Epithelial cell of esophagus (primary cell): ENCODE results near the gene VILL.
"Not testable (repeated sequence)": the region's sequence is repeated elsewhere in the genome, so short reads cannot be mapped to it uniquely, and the experiment has no call there.

ENCODE experiments used
- DNase-seq: peaks from one replicate; pipeline ENCODE4 v3.0.0; 2010; ENCODE audit warnings: low read depth
- H3K4me3 ChIP-seq: 2 replicates; pipeline ENCODE4 v1.5.1; 2011; ENCODE audit warnings: mild to moderate bottlenecking, low read length, control low read depth
- TF ChIP-seq, protein P1 (sequence below): IDR thresholded peaks from 2 replicates; pipeline ENCODE4 v1.5.1; 2011; ENCODE audit warnings: low read depth, mild to moderate bottlenecking, low read length, control low read depth, inconsistent platforms; ENCODE audit not compliant: insufficient read depth; ENCODE audit errors: missing control alignments

VILL gene

DNA sequence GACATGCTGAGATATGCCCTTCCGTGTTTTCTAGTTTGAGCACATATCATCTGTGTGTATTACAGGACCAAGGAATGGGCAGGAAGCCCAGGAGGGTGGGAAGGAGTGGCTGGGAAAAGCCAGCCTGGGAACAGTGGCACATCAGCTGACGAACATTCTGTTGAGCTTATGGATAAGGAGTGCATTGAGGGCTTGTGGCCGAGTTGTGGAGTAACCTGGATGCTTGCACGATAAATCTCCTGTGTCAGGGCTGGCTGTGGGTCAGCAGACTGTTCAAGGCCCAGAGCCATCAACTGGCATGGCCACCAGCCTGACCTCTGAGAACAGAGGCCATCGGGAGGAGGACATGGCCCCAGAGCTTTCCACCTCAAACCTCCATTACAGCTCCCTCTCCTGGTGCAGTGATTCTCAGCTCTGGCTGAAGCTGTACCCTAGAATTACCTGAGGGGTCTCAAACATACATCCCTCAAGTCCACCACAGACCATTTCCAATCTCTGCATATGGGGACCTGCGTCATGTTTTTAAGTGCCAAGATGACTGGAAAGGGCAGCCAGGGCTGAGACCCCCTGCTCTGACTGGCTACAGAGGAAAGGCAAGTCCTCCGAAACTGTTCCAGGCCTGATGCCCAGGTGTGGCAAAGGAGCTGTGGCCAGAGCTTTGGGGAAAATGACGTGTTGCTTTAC lies 4.8 kb upstream of the VILL start:
- peak; percentile 35 for DNase-seq
- TF ChIP-seq, protein P1, sequence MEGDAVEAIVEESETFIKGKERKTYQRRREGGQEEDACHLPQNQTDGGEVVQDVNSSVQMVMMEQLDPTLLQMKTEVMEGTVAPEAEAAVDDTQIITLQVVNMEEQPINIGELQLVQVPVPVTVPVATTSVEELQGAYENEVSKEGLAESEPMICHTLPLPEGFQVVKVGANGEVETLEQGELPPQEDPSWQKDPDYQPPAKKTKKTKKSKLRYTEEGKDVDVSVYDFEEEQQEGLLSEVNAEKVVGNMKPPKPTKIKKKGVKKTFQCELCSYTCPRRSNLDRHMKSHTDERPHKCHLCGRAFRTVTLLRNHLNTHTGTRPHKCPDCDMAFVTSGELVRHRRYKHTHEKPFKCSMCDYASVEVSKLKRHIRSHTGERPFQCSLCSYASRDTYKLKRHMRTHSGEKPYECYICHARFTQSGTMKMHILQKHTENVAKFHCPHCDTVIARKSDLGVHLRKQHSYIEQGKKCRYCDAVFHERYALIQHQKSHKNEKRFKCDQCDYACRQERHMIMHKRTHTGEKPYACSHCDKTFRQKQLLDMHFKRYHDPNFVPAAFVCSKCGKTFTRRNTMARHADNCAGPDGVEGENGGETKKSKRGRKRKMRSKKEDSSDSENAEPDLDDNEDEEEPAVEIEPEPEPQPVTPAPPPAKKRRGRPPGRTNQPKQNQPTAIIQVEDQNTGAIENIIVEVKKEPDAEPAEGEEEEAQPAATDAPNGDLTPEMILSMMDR, result peak; percentile 2
- no peak overlapping the region for H3K4me3 ChIP-seq

DNA sequence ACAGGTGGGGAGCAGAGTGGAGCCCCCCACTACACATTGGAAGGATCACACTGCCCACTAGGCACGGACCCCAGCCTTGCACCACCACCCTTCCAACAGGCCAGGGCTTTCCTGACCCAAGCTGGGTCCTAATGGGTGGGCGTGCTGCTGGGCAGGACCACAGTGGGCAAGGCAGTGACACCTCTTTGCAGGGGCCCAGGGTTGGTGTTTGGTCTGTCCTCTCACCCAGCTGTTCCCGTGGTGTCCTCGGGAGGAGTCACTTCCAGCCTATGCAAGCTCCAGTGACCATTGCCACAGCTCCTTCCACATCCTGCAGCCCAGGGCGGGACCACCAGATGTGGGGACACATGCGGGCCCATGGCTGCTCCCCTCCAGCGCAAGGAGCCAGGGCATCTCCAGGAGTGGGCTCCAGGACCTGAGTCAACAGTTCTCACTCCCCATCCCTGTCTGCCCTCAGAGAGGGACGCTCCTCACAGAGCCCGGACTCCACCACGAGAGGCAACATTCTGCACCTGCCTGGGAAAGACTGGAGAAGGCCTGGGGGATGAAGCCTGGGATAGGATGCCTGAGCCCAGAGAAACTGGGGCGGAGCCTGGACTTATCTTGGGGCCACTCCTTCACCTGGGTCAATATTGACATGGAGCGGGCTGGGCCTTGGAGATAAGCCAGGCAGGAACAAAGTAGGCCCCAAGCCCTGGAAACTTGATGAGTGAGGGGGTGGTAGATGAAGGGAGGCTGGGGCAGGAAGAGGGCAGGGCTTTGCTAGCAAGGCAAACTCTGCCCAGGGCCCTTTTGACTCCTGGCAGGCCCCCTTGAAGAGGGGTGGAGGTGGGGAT lies 3.9 kb upstream of the VILL start:
- H3K4me3 ChIP-seq, result no peak overlapping the region
- peak; percentile 72 for DNase-seq
- TF ChIP-seq, protein P1, result no peak

DNA sequence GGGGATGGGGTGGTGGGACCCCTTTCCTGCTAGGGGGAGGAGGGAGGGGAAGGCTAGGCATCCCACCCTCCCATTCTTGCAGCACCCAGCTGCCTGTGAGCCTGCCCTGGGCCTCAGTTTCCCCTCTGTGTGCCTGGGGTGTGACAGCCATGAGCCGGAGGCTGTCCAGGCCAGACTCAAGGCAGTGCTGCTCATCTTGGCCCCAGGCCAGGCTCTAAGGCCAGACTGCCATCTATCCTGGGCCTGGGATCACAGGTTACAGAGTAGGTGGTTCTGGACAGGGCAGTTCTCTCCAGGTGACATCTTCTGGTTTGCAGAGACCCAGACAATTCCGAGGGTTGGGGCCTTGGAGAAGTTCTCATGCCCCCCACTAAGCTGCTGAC lies 3.3 kb upstream of the VILL start:
- DNase-seq, result no peak
- TF ChIP-seq, protein P1, result no peak

GRCh38 chr3:37987751-37988179 lies 2.8 kb upstream of the VILL start:
- TF ChIP-seq, protein P1, result no peak
- H3K4me3 ChIP-seq, result no peak overlapping the region

More for the DNA sequence above, 3.3 kb upstream of the VILL start:
- H3K4me3 ChIP-seq, result no peak overlapping the region

GRCh38 chr3:37988376-37988775 lies 2.2 kb upstream of the VILL start:
- not testable (repeated sequence) for H3K4me3 ChIP-seq, DNase-seq

More at GRCh38 chr3:37987751-37988179, 2.8 kb upstream of the VILL start:
- peak; percentile 31 for DNase-seq

GRCh38 chr3:37988931-37989525 lies 1.6 kb upstream of the VILL start:
- no peak overlapping the region for H3K4me3 ChIP-seq
- DNase-seq, result no peak
- TF ChIP-seq, protein P1, result no peak

DNA sequence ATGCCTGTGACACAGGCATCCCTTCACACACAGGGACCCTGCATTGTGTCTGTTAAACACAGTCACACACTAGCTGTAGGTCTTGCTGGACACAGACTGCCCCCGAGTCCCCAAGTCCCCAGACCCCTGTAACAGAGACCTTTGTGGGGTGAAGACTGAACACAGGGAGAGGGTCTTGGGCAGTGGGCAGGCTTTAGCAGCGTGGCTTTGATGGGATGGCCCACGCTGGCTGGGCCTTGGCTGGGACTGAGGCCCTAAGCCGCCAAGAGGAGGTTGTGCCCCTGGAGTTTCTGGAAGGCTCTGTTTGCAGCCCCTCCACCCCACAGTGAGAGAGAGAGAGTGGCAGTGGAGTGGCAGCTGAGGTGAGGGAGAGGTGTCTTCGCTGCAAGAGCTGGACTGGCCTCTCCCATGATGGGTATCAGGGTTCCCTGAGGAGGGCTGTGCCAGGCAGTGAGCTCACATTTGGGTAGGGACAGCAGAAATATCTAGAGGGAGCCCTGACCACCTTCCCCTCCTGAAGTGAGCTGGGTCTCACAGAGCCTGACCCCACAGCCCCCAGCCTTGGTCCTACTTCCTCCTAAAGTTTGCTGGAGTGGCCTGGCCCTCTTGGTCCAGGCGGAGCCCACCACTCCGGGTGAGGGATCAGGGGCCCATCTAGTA lies 635 bp upstream of the VILL start:
- no peak for DNase-seq
- TF ChIP-seq, protein P1, result no peak
- H3K4me3 ChIP-seq, result peak overlapping the region; percentile 51
